HG02623 (cell line): Measurements from ENCODE around the gene PARVG.

ENCODE experiments used
- ATAC-seq: cut with Tn5 transposase; IDR thresholded peaks from one replicate; pipeline ENCODE4 v1.9.1; 2021; ENCODE audit warnings: moderate library complexity; ENCODE audit not compliant: unreplicated experiment

PARVG gene

GRCh38 chr22:44179196-44179988 lies 1.3 kb upstream of the PARVG start:
- ATAC-seq, result no peak

- no peak for ATAC-seq
These were observed 578 bp upstream of the PARVG start for GRCh38 chr22:44179989-44180705.

GRCh38 chr22:44181033-44181911 lies 547 bp downstream of the PARVG start:
- no peak for ATAC-seq

- no peak for ATAC-seq
These were observed 1.3 kb downstream of the PARVG start for GRCh38 chr22:44181912-44182587.

- no peak for ATAC-seq
These were observed 2.0 kb downstream of the PARVG start for GRCh38 chr22:44182588-44183286.

GRCh38 chr22:44183287-44183588 lies 2.5 kb downstream of the PARVG start:
- ATAC-seq, result no peak

- ATAC-seq, result no peak
These were observed 3.3 kb downstream of the PARVG start for GRCh38 chr22:44184006-44184405.

GRCh38 chr22:44185237-44186120 lies 4.8 kb downstream of the PARVG start:
- no peak for ATAC-seq

GRCh38 chr22:44186121-44186510 lies 5.4 kb downstream of the PARVG start:
- ATAC-seq, result no peak

GRCh38 chr22:44186737-44187136 lies 6.0 kb downstream of the PARVG start:
- no peak for ATAC-seq

- no peak for ATAC-seq
These were observed 7.0 kb downstream of the PARVG start for GRCh38 chr22:44187652-44188230.

- ATAC-seq, result no peak
These were observed 7.6 kb downstream of the PARVG start for GRCh38 chr22:44188316-44188715.

GRCh38 chr22:44188986-44189630 lies 8.4 kb downstream of the PARVG start:
- no peak for ATAC-seq

GRCh38 chr22:44190381-44190976 lies 9.8 kb downstream of the PARVG start:
- ATAC-seq, result no peak

- ATAC-seq, result no peak
These were observed 10.3 kb downstream of the PARVG start for GRCh38 chr22:44191036-44191454.

GRCh38 chr22:44192098-44192815 lies 11.5 kb downstream of the PARVG start:
- ATAC-seq, result no peak

GRCh38 chr22:44192816-44193534 lies 12.2 kb downstream of the PARVG start:
- no peak for ATAC-seq
